ENCODE results near the gene GATA5.

Gene GATA5

DNA sequence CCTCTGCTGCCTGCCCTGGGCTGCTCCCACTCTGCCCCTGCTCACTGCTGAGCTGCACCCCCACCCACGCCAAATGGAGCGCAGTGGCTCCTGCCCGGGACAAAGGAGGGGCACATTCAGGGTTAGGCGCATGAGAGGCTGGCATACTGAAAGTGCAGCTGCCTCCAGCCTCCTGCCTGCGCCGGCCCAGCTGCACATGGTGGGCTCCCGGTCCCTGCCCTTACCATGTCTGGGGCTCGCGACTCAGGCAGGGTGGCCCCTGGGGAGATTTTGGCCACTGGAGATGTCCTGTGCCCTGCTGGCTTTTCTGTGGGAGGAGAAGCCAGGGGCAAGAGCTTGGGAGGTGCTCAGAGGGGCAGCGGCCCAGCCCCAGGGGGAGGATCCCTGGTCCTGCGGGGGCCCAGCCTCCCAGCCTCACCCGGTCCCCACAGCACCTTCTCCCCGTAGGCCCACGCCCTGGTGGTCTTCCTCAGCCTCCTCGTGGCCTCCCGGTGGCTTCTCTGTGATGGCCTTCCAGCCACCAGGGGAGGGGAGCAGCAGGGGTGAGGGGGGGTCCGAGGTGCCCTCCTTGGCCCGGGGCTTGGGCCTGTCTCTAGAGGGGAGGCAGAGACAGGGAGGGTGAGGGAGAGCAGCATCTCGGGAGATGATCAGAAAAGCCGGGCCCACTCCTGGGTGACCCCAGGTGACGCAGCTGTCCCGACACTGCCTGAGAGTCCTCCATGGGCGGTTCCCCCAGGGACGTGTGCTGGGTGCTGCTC, 60.3 kb downstream of the GATA5 start:
- CTCF ChIA-PET: interaction anchor here (0.6 kb wide), 1 partner anchor 10 kb away, joined by 4 read pairs; no protein-coding TSS in a partner anchor
- TF ChIP-seq HDGF (IDR thresholded peaks at IDR 0.05; ENCODE audit: borderline replicate concordance) (no peak), ARNT (IDR thresholded peaks at IDR 0.05) (no peak), TARDBP (IDR thresholded peaks at IDR 0.05) (no peak), CTBP1 (IDR thresholded peaks at IDR 0.05; ENCODE audit: borderline replicate concordance) (no peak), ELF4 (IDR thresholded peaks at IDR 0.05) (no peak), LEF1 (IDR thresholded peaks at IDR 0.05; ENCODE audit: borderline replicate concordance) (no peak), L3MBTL2 (conservative IDR thresholded peaks at IDR 0.05) (no peak), FOXK2 (IDR thresholded peaks at IDR 0.05) (no peak), FOXM1 (IDR thresholded peaks at IDR 0.05; ENCODE audit: borderline replicate concordance) (no peak), SUZ12 (IDR thresholded peaks at IDR 0.05) (no peak), BHLHE40 (IDR thresholded peaks at IDR 0.05; ENCODE audit: borderline replicate concordance) (no peak), NFRKB (IDR thresholded peaks at IDR 0.05) (no peak)
- TF ChIP-seq, protein P1, sequence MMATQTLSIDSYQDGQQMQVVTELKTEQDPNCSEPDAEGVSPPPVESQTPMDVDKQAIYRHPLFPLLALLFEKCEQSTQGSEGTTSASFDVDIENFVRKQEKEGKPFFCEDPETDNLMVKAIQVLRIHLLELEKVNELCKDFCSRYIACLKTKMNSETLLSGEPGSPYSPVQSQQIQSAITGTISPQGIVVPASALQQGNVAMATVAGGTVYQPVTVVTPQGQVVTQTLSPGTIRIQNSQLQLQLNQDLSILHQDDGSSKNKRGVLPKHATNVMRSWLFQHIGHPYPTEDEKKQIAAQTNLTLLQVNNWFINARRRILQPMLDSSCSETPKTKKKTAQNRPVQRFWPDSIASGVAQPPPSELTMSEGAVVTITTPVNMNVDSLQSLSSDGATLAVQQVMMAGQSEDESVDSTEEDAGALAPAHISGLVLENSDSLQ (IDR thresholded peaks at IDR 0.05): no peak
- no peak for DNase-seq (ENCODE audit: extremely low spot score)
- POLR2A ChIA-PET: no interaction called here

DNA sequence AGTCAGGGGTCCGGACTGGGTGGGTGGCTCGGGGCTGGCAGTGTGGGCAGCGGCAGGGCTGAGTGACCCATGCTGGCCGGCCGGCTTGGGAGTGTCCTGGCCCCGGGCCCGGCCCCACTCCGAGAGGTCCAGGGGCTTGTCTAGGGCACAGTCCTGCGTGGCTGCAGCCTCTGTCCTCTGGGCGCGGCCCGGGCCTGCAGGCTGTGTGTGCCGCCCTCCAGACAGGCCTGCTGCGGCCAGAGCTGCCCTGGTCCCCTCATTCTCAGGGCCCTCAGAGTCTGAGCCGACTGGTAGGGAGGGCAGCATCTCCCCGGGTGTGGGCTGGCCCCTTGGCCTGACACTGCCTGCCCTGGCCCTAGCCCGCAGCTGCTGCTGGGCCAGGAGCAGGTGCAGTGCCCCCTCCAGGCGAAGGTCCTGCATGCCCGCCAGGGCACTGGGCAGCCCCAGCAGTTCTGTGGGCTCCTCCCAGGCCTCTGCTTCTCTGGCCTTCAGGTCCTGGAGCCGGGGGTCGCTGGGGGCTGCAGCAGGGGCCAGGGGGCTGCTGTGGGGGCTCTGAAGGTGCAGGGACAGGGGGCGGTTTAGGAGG, 61.8 kb downstream of the GATA5 start:
- no peak for DNase-seq (ENCODE audit: extremely low spot score)
- TF ChIP-seq LEF1 (IDR thresholded peaks at IDR 0.05; ENCODE audit: borderline replicate concordance) (no peak), CTBP1 (IDR thresholded peaks at IDR 0.05; ENCODE audit: borderline replicate concordance) (no peak), TARDBP (IDR thresholded peaks at IDR 0.05) (no peak), ELF4 (IDR thresholded peaks at IDR 0.05) (no peak), NFRKB (IDR thresholded peaks at IDR 0.05) (no peak), ZNF384 (IDR thresholded peaks at IDR 0.05) (no peak), SUZ12 (IDR thresholded peaks at IDR 0.05) (no peak), FOXM1 (IDR thresholded peaks at IDR 0.05; ENCODE audit: borderline replicate concordance) (no peak), HDGF (IDR thresholded peaks at IDR 0.05; ENCODE audit: borderline replicate concordance) (no peak), FOXK2 (IDR thresholded peaks at IDR 0.05) (no peak), L3MBTL2 (conservative IDR thresholded peaks at IDR 0.05) (no peak), BHLHE40 (IDR thresholded peaks at IDR 0.05; ENCODE audit: borderline replicate concordance) (no peak), SP1 (IDR thresholded peaks at IDR 0.05) (no peak), FOXA1 (IDR thresholded peaks at IDR 0.05) (no peak), ARNT (IDR thresholded peaks at IDR 0.05) (no peak)
- TF ChIP-seq, protein P1 (IDR thresholded peaks at IDR 0.05): no peak
- ChIA-PET POLR2A (no interaction called here), CTCF (no interaction called here)

Measured in HEK293T (cell line).